ENCODE measurements around the gene AGAP1. TPM values are rescaled to one million over a fixed set of nuclear protein-coding genes. Genes with fewer than 3 reads are reported as not detected.

The AGAP1 gene
- total RNA-seq, 1 donor from 2014 or later = 39.0 TPM

DNA sequence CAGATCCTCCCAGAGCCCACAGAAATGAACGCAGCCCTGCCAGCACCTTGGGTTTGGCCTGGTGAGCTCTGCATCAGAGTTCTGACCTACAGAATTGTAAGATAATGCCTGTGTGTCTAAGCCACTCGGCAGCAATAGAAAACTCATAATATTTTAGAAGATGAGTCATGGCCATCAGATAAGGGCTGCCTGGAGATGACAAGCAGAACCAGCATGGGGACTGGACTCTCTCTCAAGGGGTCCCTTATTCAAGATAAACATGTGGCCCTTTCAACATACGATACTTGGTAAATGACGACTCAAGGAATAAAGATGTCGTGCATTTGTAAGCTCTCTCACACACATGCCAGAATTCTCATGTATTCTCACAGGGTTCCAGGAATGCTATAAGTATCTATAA, 8.5 kb upstream of the AGAP1 start:
- TF ChIP-seq, protein P1, sequence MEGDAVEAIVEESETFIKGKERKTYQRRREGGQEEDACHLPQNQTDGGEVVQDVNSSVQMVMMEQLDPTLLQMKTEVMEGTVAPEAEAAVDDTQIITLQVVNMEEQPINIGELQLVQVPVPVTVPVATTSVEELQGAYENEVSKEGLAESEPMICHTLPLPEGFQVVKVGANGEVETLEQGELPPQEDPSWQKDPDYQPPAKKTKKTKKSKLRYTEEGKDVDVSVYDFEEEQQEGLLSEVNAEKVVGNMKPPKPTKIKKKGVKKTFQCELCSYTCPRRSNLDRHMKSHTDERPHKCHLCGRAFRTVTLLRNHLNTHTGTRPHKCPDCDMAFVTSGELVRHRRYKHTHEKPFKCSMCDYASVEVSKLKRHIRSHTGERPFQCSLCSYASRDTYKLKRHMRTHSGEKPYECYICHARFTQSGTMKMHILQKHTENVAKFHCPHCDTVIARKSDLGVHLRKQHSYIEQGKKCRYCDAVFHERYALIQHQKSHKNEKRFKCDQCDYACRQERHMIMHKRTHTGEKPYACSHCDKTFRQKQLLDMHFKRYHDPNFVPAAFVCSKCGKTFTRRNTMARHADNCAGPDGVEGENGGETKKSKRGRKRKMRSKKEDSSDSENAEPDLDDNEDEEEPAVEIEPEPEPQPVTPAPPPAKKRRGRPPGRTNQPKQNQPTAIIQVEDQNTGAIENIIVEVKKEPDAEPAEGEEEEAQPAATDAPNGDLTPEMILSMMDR (IDR thresholded peaks at IDR 0.05) = no peak
- Mint-ChIP-seq H3K9me3 (ENCODE audit: low read depth) (peaks cover 18% of the 10 kb centered on the region), H3K36me3 (ENCODE audit: low read depth) (peaks cover 2% of the 10 kb centered on the region), H3K4me1 (ENCODE audit: low read depth) (no peaks in the 10 kb centered on the region), H3K4me3 (ENCODE audit: unreplicated experiment) (no peak overlapping the region), H3K27ac (ENCODE audit: unreplicated experiment) (no peak overlapping the region), H3K27me3 (ENCODE audit: low read depth) (peaks cover 8% of the 10 kb centered on the region)
- no peak for DNase-seq (ENCODE audit: low spot score)

DNA sequence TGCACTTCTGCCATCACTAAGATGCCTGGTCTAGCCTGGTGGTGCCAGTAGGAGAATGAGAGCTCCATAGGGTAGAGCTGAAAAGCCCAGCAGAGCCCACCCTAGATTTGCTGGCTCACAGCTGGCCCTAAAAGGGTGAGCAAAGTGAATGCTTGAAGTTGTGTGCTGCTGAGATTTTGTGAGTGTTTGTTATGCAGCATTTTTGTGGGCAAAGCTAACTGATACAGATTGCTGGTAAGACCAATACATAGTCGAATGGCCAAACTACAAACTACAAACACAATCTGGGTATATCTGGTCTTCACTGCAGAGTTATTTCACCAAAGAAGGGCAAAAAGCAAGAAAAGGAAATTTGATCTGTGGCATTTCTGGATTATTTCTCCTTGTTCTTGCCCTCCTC, 7.1 kb upstream of the AGAP1 start:
- TF ChIP-seq, protein P1 (IDR thresholded peaks at IDR 0.05) = no peak
- no peak for DNase-seq (ENCODE audit: low spot score)
- Mint-ChIP-seq H3K27ac (ENCODE audit: unreplicated experiment) (no peak overlapping the region), H3K9me3 (ENCODE audit: low read depth) (peaks cover 20% of the 10 kb centered on the region), H3K27me3 (ENCODE audit: low read depth) (peaks cover 8% of the 10 kb centered on the region), H3K36me3 (ENCODE audit: low read depth) (peaks cover 2% of the 10 kb centered on the region), H3K4me3 (ENCODE audit: unreplicated experiment) (no peak overlapping the region), H3K4me1 (ENCODE audit: low read depth) (no peaks in the 10 kb centered on the region)

DNA sequence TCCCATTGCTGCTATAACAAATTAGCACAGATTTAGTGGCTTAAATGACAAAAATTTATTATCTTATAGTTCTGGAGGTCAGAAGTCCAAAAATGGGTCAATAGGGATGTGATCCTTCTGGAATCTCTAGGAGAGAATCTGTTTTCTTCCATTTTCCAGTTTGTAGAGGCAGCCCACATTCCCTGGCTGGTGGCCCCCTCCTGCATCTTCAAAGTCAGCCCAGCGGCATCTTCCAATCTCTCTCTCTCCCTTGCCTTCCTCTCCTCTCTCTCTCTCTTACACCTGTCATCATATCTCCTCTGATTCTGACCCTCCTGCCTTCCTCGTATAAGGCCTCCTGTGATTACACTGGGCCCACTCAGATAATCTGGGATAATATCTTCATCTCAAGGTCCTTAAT, 3.9 kb upstream of the AGAP1 start:
- no peak overlapping the region for H3K27ac Mint-ChIP-seq (ENCODE audit: unreplicated experiment)
- H3K9me3 Mint-ChIP-seq (ENCODE audit: low read depth) = peaks cover 24% of the 10 kb centered on the region
- TF ChIP-seq, protein P1 (IDR thresholded peaks at IDR 0.05) = no peak
- peaks cover 8% of the 10 kb centered on the region for H3K27me3 Mint-ChIP-seq (ENCODE audit: low read depth)
- no peak for DNase-seq (ENCODE audit: low spot score)
- no peak overlapping the region for H3K4me3 Mint-ChIP-seq (ENCODE audit: unreplicated experiment)
- peaks cover 2% of the 10 kb centered on the region for H3K36me3 Mint-ChIP-seq (ENCODE audit: low read depth)
- peaks cover 12% of the 10 kb centered on the region for H3K4me1 Mint-ChIP-seq (ENCODE audit: low read depth)

DNA sequence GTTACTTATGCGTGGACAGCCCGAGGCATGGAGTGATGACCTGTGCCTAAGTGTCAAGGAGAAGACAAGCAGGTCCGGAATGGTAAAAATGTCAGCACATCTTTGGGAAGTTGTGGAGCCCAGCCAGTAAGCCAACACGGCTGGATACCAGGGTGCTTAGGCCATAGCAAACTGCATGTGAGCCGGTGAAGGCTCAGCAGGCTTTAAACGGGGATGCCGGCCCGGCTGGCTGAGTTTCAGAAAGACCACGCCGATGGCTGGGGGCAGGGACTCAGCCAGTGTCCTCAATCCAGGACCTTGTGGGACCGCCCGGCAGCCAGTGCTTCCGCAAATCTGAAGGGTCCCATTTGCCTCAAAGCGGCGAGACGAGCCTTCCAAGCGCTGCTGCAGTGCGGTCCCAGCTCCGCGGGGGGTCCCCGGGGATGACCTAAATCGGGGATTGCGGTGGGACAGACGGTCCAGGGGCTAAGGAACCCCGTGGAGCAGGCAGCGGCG, 946 bp upstream of the AGAP1 start:
- Mint-ChIP-seq H3K36me3 (ENCODE audit: low read depth) (peaks cover 2% of the 10 kb centered on the region), H3K9me3 (ENCODE audit: low read depth) (peaks cover 13% of the 10 kb centered on the region)

DNA sequence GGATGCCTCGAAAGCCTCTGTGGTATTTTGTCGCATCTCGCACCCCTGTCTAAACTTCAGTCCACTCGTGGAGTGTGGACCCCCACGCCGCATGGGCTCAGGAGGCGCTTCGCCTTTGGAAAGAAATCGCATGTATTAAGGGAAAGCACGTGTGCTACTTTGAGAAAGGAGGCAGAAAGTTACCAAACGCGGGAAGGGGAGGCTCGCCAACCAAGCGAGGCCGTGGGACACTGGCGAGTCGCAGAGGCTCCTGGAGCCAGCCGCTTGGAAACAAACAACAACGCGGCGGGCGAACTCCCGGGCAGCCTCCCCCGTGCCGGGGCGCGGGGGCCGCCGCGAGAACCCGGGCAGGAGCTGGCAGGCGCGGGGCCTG, 455 bp upstream of the AGAP1 start:
- DNase-seq (ENCODE audit: low spot score) = no peak

More for the DNA sequence above, 946 bp upstream of the AGAP1 start:
- Mint-ChIP-seq H3K4me1 (ENCODE audit: low read depth) (peaks cover 31% of the 10 kb centered on the region), H3K27me3 (ENCODE audit: low read depth) (peaks cover 2% of the 10 kb centered on the region), H3K27ac (ENCODE audit: unreplicated experiment) (peak overlapping the region; percentile 79), H3K4me3 (ENCODE audit: unreplicated experiment) (peak overlapping the region; percentile 80)
- DNase-seq (ENCODE audit: low spot score) = no peak
- TF ChIP-seq, protein P1 (IDR thresholded peaks at IDR 0.05) = no peak

More for the DNA sequence above, 455 bp upstream of the AGAP1 start:
- Mint-ChIP-seq H3K9me3 (ENCODE audit: low read depth) (peaks cover 13% of the 10 kb centered on the region), H3K27me3 (ENCODE audit: low read depth) (peaks cover 2% of the 10 kb centered on the region), H3K4me3 (ENCODE audit: unreplicated experiment) (peak overlapping the region; percentile 80), H3K4me1 (ENCODE audit: low read depth) (peaks cover 31% of the 10 kb centered on the region), H3K36me3 (ENCODE audit: low read depth) (peaks cover 2% of the 10 kb centered on the region), H3K27ac (ENCODE audit: unreplicated experiment) (peak overlapping the region; percentile 79)
- TF ChIP-seq, protein P1 (IDR thresholded peaks at IDR 0.05) = no peak
